Kidney glomerular epithelial cell (primary cell): ENCODE results near the gene FXYD2.

Experiments
- DNase-seq: peaks from one replicate; lab custom pipeline; 2025; lab: John Stamatoyannopoulos, UW

FXYD2 gene

DNA sequence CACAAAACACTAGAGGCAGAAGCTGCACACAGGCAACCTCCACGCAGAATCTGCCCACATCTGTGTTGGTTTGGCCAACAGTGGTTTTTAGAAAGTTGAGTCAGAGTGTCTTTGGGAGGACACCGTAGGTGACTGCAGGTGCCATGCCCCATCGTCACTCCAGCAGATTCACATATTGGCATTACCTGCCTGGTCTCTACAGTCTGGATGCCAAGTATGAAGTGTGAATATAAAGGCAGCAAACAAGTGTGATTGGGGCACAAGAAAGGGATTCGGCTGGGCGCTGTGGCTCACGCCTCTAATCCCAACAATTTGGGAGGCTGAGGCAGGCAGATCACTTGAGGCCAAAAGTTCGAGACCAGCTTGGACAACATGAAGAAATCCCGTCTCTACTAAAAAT lies 11.0 kb upstream of the FXYD2 start:
- DNase-seq = no peak

GRCh38 chr11:117834838-117835443 lies 10.4 kb upstream of the FXYD2 start:
- no peak for DNase-seq

GRCh38 chr11:117834068-117834810 lies 9.7 kb upstream of the FXYD2 start:
- no peak for DNase-seq

- no peak for DNase-seq
Measured at GRCh38 chr11:117833401-117833891, 8.9 kb upstream of the FXYD2 start.

GRCh38 chr11:117832511-117832910 lies 8.0 kb upstream of the FXYD2 start:
- DNase-seq = no peak

DNA sequence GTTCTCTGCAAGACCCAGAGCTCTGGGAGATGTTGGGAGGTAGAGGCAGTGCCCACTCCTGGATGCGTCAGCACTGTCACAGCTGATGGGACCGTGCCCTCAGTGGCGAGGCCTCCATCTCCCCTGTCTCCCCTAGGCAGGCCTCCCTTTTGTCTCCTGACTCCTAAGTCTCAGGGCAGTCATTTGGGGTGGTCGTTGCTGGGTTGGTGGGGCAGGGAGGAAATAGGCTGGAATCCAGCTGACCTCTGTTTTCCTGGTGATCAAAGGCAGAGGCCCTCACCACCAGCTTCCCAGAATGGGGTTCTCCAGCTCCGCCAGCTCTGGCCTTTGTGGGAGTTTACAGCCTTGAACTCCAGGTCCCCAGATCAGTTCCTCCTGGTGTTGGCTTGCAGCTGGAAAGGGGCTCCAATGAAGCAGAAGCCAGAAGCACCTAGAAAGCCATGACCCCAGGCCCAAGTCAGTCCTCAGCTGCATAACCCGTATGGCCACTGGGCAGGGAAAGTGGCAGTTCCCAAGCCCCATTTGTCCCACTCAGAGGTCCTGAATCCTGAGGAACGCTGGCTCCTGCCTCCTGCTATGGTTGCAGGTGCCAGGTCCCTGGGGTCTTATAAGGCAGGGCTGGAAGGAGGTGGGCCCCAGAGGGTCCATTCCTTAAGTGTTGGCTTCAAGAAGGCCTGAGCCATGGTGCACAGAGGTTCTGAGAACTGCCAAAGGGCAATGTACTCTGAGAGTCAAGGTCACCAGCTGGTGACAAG lies 7.3 kb upstream of the FXYD2 start:
- DNase-seq = no peak

- DNase-seq = no peak
Measured at GRCh38 chr11:117830674-117831351, 6.3 kb upstream of the FXYD2 start.

DNA sequence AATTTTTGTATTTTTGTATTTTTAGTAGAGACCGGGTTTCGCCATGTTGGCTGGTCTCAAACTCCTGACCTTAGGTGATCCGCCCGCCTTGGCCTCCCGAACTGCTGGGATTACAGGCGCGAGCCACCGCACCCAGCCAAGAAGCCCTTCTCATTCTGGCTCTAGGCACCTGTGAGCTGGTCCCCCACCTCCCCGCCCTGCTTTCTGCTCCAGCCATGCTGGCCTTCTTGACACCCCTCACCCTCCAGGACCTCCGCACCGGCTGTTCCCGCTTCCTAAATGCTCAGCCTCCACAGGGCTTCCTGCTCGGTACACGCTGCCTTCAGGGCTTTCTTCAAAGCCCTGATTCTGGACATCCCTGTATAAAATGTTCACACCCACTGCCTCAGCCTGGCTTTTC lies 5.5 kb upstream of the FXYD2 start:
- no peak for DNase-seq

- DNase-seq = no peak
Measured at GRCh38 chr11:117829369-117829725, 4.8 kb upstream of the FXYD2 start.

GRCh38 chr11:117828611-117829368 lies 4.2 kb upstream of the FXYD2 start:
- DNase-seq = peak; percentile 53

GRCh38 chr11:117827521-117828511 lies 3.3 kb upstream of the FXYD2 start:
- no peak for DNase-seq

GRCh38 chr11:117826832-117827231 lies 2.3 kb upstream of the FXYD2 start:
- peak; percentile 15 for DNase-seq

GRCh38 chr11:117826190-117826570 lies 1.6 kb upstream of the FXYD2 start:
- no peak for DNase-seq

- no peak for DNase-seq
Measured at GRCh38 chr11:117825538-117826189, 1.1 kb upstream of the FXYD2 start.

DNA sequence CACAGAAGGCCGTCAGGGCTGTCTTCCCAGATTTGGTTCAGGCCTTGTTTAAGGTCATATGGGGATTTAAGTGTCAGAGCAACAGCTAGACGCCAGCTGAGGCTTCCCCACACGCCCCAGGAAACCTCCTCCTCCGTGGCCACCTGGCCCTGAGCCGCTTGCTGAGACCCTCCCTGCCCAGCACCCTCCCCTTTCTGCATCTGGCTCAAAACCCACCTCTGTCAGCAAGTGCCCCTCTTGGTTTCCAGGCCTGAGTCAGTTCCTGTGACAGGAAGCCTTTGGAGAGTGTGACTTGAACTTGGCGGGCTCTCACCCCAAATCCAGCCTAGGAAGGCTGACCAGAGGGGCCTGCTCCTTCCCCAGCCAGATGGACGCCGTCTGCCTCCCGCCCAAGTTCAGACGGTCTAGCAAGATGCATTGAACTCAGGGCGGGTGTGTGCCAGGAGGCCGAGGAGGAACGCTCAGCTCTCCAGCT lies 561 bp downstream of the FXYD2 start:
- DNase-seq = no peak

GRCh38 chr11:117823294-117823945 lies 1.1 kb downstream of the FXYD2 start:
- DNase-seq = no peak

GRCh38 chr11:117822074-117823033 lies 2.2 kb downstream of the FXYD2 start:
- DNase-seq = peak; percentile 16

- DNase-seq = no peak
Measured at GRCh38 chr11:117821431-117821830, 3.1 kb downstream of the FXYD2 start.
